RWPE2 (cell line): ENCODE results near the gene PSMC5.
A peak's percentile ranks its signal among the peaks of the same experiment; 100 is the strongest.

ENCODE experiments used
- ATAC-seq: fragments of 200-7000 bp; cut with Tn5 transposase; 3 replicates; pipeline ENCODE4 v1.9.1; 2021; ENCODE audit warnings: low read depth
- DNase-seq: peaks from one replicate; pipeline ENCODE4 v3.0.0-alpha.2; 2020; ENCODE audit warnings: low spot score
- H3K27ac ChIP-seq: fragments of 450-650 bp; 2 replicates; pipeline ENCODE4 v1.5.1; 2017; ENCODE audit warnings: mild to moderate bottlenecking; ENCODE audit not compliant: poor library complexity, severe bottlenecking
- H3K27me3 ChIP-seq: fragments of 250-450 bp; sonication (Bioruptor Pico); 2 replicates; pipeline ENCODE4 v1.5.1; 2021; ENCODE audit warnings: mild to moderate bottlenecking, moderate library complexity; ENCODE audit not compliant: insufficient read depth, poor library complexity, severe bottlenecking
- H3K36me3 ChIP-seq: fragments of 250-450 bp; sonication (Bioruptor Pico); 2 replicates; pipeline ENCODE4 v1.5.1; 2020; ENCODE audit warnings: low read depth, mild to moderate bottlenecking, moderate library complexity
- H3K4me1 ChIP-seq: fragments of 250-450 bp; sonication (Bioruptor Pico); 2 replicates; pipeline ENCODE4 v1.5.1; 2021; ENCODE audit warnings: mild to moderate bottlenecking, moderate library complexity; ENCODE audit not compliant: insufficient read depth, poor library complexity, severe bottlenecking
- H3K4me3 ChIP-seq: fragments of 250-450 bp; sonication (Bioruptor Pico); 2 replicates; pipeline ENCODE4 v1.5.1; 2021; ENCODE audit warnings: mild to moderate bottlenecking, moderate library complexity; ENCODE audit not compliant: severe bottlenecking
- H3K9me3 ChIP-seq: fragments of 250-450 bp; sonication (Bioruptor Pico); 2 replicates; pipeline ENCODE4 v1.5.1; 2021; ENCODE audit warnings: mild to moderate bottlenecking, moderate library complexity; ENCODE audit not compliant: severe bottlenecking
- TF ChIP-seq, protein P1 (sequence below): fragments of 450-650 bp; IDR thresholded peaks from one replicate; pipeline ENCODE4 v1.5.1; 2017; ENCODE audit warnings: mild to moderate bottlenecking, moderate library complexity; ENCODE audit not compliant: poor library complexity, severe bottlenecking

PSMC5 gene

DNA sequence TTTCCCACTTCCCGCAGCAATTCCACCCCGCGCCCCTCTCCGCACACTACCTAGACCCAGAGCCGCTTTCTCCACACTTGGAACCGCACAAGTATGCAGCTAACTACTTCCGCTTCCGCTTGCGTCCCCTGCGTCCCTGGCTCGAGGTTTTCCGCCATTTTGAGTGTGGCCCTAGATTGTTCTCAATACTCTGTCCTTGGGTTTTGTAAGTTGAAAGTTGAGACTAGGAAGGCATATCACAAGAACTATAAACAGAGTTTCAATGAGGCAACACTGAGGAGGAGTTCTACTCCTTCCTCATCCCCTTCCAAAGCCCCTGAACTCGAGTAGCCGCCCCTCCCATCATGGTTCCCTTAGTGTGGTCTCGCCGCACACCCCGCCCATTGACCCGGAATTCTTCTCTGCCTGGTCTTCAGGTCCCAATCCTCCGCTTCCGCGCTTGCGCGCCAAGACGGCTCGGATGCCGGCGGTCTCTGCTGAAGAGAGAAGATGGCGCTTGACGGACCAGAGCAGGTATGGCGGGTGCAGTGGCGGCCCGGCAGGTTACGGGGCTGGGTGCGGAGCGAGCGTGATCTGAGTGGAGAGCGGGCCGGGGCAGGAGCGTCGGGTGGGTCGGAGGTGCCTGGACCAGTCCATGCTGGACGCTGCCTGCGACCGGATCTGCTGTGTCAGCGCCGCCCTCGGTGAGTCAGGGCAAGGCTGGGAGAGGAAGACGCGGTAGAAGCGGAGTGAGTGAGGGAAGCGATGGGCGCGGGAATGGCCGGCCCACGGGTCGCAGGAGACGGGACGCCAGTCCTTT is at the start of gene PSMC5, which contains the start of gene FTSJ3:
Gene PSMC5, plus strand, starts transcription at position 430 of the 799 bp plus-strand sequence. Its CDS starts 60 bp downstream, at position 490.
Gene FTSJ3, minus strand, starts transcription at position 662 of the 799 bp plus-strand sequence. CDS start 761 bp downstream, outside the sequence.
- peaks cover 82% of the 10 kb centered on the region for H3K36me3 ChIP-seq
- TF ChIP-seq, protein P1, sequence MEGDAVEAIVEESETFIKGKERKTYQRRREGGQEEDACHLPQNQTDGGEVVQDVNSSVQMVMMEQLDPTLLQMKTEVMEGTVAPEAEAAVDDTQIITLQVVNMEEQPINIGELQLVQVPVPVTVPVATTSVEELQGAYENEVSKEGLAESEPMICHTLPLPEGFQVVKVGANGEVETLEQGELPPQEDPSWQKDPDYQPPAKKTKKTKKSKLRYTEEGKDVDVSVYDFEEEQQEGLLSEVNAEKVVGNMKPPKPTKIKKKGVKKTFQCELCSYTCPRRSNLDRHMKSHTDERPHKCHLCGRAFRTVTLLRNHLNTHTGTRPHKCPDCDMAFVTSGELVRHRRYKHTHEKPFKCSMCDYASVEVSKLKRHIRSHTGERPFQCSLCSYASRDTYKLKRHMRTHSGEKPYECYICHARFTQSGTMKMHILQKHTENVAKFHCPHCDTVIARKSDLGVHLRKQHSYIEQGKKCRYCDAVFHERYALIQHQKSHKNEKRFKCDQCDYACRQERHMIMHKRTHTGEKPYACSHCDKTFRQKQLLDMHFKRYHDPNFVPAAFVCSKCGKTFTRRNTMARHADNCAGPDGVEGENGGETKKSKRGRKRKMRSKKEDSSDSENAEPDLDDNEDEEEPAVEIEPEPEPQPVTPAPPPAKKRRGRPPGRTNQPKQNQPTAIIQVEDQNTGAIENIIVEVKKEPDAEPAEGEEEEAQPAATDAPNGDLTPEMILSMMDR = peak; percentile 53
- peak within 1 kb of the TSS; percentile 96 for H3K4me3 ChIP-seq
- H3K27ac ChIP-seq = peak within 1 kb of the TSS; percentile 65
- H3K9me3 ChIP-seq = no peaks in the 10 kb centered on the region
- peaks cover 8% of the 10 kb centered on the region for H3K4me1 ChIP-seq
- peak; percentile 91 for ATAC-seq
- H3K27me3 ChIP-seq = no peaks in the 10 kb centered on the region
- DNase-seq = peak; percentile 97

DNA sequence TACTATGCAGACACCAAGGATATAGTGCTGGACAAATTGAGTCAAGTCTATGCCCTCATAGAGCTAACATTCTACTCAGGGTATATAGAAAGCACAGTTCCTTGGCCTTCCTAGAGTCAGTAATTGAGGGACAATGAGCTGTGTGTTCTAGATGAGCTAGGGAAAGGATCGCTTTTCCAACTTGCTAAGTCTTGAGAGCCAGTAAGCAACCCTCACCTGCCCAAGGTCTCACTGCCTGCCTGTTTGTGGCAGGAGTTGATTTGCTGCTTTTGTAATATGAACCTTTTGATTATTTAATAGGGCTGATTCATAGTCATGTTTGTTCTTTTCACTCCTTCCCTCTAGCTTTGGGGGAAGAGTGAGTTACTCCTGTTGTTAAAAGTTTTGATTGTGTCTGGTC is 46.7 kb upstream of the PSMC5 start:
- Histone ChIP-seq H3K36me3 (peaks cover 83% of the 10 kb centered on the region), H3K4me3 (no peak overlapping the region), H3K27me3 (no peaks in the 10 kb centered on the region), H3K4me1 (peaks cover 45% of the 10 kb centered on the region), H3K27ac (peak overlapping the region; percentile 48), H3K9me3 (no peaks in the 10 kb centered on the region)
- TF ChIP-seq, protein P1 = no peak
- DNase-seq = no peak
- ATAC-seq = peak; percentile 92

DNA sequence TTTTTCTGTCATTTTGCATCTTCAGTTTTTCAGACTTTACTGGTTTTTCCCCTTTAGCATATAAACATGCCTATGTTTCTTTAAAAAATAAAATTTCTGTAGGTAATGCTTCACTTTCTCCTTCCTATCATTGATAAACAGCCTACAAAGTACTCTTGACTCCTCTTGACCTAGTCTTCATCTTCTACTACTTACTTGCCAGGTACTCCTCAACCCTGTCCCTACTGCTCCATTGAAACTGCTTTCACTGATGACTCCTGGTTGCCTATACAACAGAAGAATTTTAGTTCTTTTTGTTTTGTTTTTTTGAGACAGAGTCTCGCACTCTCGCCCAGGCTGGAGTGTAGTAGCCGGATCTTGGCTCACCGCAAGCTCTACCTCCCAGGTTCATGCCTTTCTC is 46.3 kb upstream of the PSMC5 start:
- Histone ChIP-seq H3K4me3 (no peak overlapping the region), H3K9me3 (no peaks in the 10 kb centered on the region), H3K4me1 (peaks cover 47% of the 10 kb centered on the region), H3K27me3 (no peaks in the 10 kb centered on the region), H3K36me3 (peaks cover 82% of the 10 kb centered on the region), H3K27ac (peak overlapping the region; percentile 48)
- no peak for ATAC-seq
- no peak for DNase-seq
- TF ChIP-seq, protein P1 = no peak

DNA sequence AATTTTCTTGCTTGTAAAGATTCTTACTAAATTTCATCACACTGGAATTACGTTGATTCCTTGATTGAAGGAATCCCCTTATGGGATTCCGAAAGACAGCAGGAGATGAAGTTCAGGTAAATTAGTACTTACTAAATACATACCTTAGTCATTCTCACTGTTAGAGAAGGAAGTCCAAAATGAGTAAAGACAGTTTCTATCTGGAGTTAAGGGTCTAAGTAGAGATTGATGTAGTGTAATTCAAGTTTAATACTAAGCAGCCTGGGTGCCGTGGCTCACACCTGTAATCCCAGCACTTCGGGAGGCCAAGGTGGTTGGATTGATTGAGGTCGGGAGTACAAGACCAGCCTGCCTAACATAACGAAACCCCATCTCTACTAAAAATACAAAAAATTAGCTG is 43.7 kb upstream of the PSMC5 start:
- Histone ChIP-seq H3K27ac (peak overlapping the region; percentile 81), H3K4me3 (no peak overlapping the region), H3K4me1 (peaks cover 59% of the 10 kb centered on the region), H3K36me3 (peaks cover 87% of the 10 kb centered on the region), H3K9me3 (no peaks in the 10 kb centered on the region), H3K27me3 (no peaks in the 10 kb centered on the region)
- TF ChIP-seq, protein P1 = no peak
- DNase-seq = no peak
- ATAC-seq = no peak

DNA sequence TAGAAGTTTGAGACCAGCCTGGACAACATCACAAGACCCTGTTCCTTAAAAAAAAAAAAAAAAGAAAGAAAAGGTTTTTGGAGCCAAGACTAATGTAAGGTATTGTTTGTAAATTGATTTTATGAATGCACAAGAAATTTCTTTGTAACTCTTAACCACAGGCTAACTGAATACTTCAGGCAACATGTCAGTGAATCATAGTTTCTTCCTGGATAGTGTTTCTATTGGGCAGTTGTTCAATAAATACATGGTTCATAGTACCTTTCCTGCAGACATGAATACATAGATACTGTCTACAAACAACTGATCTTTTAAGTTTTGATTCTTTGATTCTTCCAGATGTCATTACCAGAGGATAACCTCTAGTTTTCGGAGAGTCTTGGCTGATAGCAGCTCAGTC is 41.7 kb upstream of the PSMC5 start:
- H3K27ac ChIP-seq = peak overlapping the region; percentile 81
- DNase-seq = no peak
- peak; percentile 78 for ATAC-seq

More for the DNA sequence above, 41.7 kb upstream of the PSMC5 start:
- no peaks in the 10 kb centered on the region for H3K27me3 ChIP-seq
- H3K9me3 ChIP-seq = no peaks in the 10 kb centered on the region
- peaks cover 90% of the 10 kb centered on the region for H3K36me3 ChIP-seq
- TF ChIP-seq, protein P1 = no peak
- peaks cover 48% of the 10 kb centered on the region for H3K4me1 ChIP-seq
- H3K4me3 ChIP-seq = no peak overlapping the region
